ENCODE measurements around the gene FCRLB. TPM values are rescaled to one million over a fixed set of nuclear protein-coding genes. Genes with fewer than 3 reads are reported as not detected.
A peak's percentile ranks its signal among the peaks of the same experiment; 100 is the strongest.

FCRLB gene
- polyA plus RNA-seq, 1 experiment, result 2.6 TPM

DNA sequence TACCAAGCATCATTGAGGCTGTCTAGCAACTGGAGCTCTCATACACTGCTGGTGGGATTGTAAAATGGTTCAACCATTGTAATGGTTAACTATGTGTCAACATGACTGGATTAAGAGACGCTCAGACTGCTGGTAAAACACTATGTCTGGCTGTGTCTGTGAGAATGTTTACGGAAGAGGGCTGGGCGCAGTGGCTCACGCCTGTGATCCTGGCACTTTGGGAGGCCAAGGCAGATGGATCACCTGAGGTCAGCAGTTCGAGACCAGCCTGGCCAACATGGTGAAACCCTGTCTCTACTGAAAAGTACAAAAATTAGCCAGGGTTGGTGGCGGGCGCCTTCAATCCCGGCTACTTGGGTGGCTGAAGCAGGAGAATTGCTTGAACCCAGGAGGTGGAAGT, 19.1 kb upstream of the FCRLB start:
- no peak for DNase-seq (ENCODE audit: low read depth)
- H3K36me3 ChIP-seq (ENCODE audit: control insufficient read depth, insufficient read depth, low read length), result no peaks in the 10 kb centered on the region
- ChIA-PET CTCF (interaction anchor here (1.2 kb wide), 1 partner anchor 9 kb away, joined by 4 read pairs; no protein-coding TSS in a partner anchor), POLR2A (no interaction called here)
- TF ChIP-seq, protein P1, sequence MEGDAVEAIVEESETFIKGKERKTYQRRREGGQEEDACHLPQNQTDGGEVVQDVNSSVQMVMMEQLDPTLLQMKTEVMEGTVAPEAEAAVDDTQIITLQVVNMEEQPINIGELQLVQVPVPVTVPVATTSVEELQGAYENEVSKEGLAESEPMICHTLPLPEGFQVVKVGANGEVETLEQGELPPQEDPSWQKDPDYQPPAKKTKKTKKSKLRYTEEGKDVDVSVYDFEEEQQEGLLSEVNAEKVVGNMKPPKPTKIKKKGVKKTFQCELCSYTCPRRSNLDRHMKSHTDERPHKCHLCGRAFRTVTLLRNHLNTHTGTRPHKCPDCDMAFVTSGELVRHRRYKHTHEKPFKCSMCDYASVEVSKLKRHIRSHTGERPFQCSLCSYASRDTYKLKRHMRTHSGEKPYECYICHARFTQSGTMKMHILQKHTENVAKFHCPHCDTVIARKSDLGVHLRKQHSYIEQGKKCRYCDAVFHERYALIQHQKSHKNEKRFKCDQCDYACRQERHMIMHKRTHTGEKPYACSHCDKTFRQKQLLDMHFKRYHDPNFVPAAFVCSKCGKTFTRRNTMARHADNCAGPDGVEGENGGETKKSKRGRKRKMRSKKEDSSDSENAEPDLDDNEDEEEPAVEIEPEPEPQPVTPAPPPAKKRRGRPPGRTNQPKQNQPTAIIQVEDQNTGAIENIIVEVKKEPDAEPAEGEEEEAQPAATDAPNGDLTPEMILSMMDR (IDR thresholded peaks at IDR 0.05; ENCODE audit: insufficient read depth, low read depth, low read length), result no peak
- no peaks in the 10 kb centered on the region for H3K27me3 ChIP-seq (ENCODE audit: control insufficient read depth, insufficient read depth, low read length)
- no peak overlapping the region for H3K4me3 ChIP-seq (ENCODE audit: low read depth, low read length)

DNA sequence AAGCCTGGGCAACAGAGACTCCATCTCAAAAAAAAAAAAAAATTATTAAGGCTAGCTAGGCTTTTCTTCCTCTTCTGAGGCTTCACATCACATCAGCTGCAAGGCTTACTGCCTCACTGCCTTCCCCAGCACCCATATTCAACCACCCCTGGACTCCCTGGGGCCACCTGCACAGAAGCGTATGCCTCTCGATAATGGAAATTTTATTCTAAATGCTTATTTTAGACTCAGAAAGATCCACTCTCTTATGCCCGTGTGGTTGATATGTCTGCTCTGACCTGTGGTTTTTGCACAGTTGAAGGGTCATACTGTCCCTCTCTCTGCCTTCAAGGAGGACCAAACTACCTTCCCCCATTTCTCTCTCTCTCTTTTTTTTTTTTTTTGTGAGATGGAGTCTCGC, 15.8 kb upstream of the FCRLB start:
- H3K4me3 ChIP-seq (ENCODE audit: low read depth, low read length), result no peak overlapping the region
- CTCF ChIA-PET, result no interaction called here
- no peaks in the 10 kb centered on the region for H3K27me3 ChIP-seq (ENCODE audit: control insufficient read depth, insufficient read depth, low read length)
- POLR2A ChIA-PET, result no interaction called here
- TF ChIP-seq, protein P1 (IDR thresholded peaks at IDR 0.05; ENCODE audit: insufficient read depth, low read depth, low read length), result no peak
- no peak for DNase-seq (ENCODE audit: low read depth)
- H3K36me3 ChIP-seq (ENCODE audit: control insufficient read depth, insufficient read depth, low read length), result no peaks in the 10 kb centered on the region

DNA sequence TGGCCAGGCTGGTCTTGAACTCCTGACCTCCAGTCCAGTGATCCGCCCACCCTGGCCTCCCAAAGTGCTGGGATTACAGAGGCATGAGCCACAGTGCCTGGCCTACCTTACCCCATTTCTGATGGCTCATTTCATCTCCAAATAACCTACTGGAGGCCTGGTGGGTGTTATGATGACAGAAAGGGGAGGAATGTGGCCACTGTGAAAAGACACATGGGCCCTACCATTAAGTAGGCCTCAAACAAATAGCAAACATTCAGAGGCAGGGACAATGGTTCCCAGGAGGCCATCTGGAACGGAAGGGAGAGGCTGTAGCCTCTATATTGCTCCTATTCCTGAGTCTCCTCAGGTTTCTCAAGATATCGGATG, 15.2 kb upstream of the FCRLB start:
- H3K27me3 ChIP-seq (ENCODE audit: control insufficient read depth, insufficient read depth, low read length), result no peaks in the 10 kb centered on the region
- TF ChIP-seq, protein P1 (IDR thresholded peaks at IDR 0.05; ENCODE audit: insufficient read depth, low read depth, low read length), result no peak
- H3K4me3 ChIP-seq (ENCODE audit: low read depth, low read length), result no peak overlapping the region
- CTCF ChIA-PET, result interaction anchor here (4.0 kb wide), 1 partner anchor 20 kb away, joined by 21 read pairs; no protein-coding TSS in a partner anchor
- POLR2A ChIA-PET, result no interaction called here
- H3K36me3 ChIP-seq (ENCODE audit: control insufficient read depth, insufficient read depth, low read length), result no peaks in the 10 kb centered on the region
- DNase-seq (ENCODE audit: low read depth), result no peak

DNA sequence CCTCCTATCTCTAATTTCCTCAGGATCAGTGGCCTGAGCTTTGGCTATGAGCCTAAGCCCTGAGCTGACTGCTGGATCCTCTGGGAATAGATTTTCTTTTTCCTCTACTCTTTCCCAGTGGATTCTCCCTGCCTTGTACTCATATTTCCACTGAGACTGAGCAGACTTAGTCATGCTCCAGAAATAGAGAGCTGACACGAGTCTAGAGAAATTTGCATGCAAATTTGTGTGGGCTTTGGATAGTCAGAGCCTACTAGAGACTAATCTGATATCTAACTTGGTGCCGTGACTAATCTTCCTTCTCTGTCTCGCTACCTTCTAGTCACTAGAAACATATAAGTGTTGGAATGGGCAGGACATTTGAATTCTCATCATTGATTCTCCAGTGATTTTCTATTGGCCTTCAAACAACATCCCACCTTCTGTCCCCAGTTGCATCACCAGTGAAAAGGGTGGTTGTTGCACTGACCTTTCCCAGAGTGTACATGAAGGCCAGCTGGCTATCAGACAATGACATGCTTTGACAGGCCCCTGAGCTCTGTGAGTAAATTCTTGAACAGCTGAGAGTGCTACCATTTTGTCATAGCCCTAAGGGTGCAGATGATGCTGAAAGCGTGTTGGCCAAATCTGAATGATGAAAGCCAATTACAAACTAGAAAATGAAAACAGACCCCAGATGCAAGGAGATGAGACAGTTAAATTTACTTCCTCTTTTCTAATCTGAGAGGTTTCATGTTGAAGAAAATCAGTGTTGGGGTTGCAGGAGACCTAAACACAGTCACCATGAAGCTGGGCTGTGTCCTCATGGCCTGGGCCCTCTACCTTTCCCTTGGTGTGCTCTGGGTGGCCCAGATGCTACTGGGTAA, 14.6 kb upstream of the FCRLB start, which contains the start of gene FCRLA:
Gene FCRLA, plus strand, starts transcription at position 748 of the 866 bp plus-strand sequence. Its CDS starts 36 bp downstream, at position 784.
- H3K36me3 ChIP-seq (ENCODE audit: control insufficient read depth, insufficient read depth, low read length), result no peaks in the 10 kb centered on the region
- no peak within 1 kb of the TSS for H3K4me3 ChIP-seq (ENCODE audit: low read depth, low read length)
- POLR2A ChIA-PET, result no interaction called here
- CTCF ChIA-PET, result interaction anchor here (1.3 to 4.0 kb wide), 3 partner anchors 10 to 19 kb away, joined by 3 to 21 read pairs (median 4); no protein-coding TSS in a partner anchor
- TF ChIP-seq, protein P1 (IDR thresholded peaks at IDR 0.05; ENCODE audit: insufficient read depth, low read depth, low read length), result no peak
- peak; percentile 87 for DNase-seq (ENCODE audit: low read depth)
- no peaks in the 10 kb centered on the region for H3K27me3 ChIP-seq (ENCODE audit: control insufficient read depth, insufficient read depth, low read length)

DNA sequence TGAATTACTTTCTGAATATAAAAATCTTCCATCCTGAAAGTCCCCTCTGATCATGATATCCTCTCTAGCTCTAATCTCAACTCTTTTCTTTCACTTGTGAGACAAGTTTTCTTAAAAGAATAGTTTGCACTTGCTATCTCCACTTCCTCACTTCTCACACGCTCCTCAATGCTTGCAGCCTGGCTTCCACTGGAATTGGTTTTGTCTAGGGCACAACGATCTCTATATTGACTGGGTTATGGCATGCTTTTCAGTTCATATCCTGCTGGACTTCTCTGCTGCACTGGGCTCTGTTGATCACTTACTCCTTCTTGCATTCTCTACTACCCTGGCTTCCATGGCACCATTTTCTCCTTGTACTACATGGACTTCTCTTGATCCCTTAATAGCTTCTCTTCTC, 13.8 kb upstream of the FCRLB start:
- CTCF ChIA-PET, result interaction anchor here (1.3 to 4.0 kb wide), 3 partner anchors 9 to 18 kb away, joined by 3 to 21 read pairs (median 4); no protein-coding TSS in a partner anchor
- Histone ChIP-seq H3K4me3 (ENCODE audit: low read depth, low read length) (no peak overlapping the region), H3K36me3 (ENCODE audit: control insufficient read depth, insufficient read depth, low read length) (no peaks in the 10 kb centered on the region), H3K27me3 (ENCODE audit: control insufficient read depth, insufficient read depth, low read length) (no peaks in the 10 kb centered on the region)
- POLR2A ChIA-PET, result no interaction called here
- TF ChIP-seq, protein P1 (IDR thresholded peaks at IDR 0.05; ENCODE audit: insufficient read depth, low read depth, low read length), result no peak
- DNase-seq (ENCODE audit: low read depth), result no peak

Measured in BJ (cell line).